ENCODE measurements around the gene SMIM1. TPM values are rescaled to one million over a fixed set of nuclear protein-coding genes. Genes with fewer than 3 reads are reported as not detected.

SMIM1 gene
- total RNA-seq, 1 donor from 2014 or later = 15.1 TPM

GRCh38 chr1:3778590-3779264 is 6.2 kb downstream of the SMIM1 start:
- Mint-ChIP-seq H3K4me3 (no peak overlapping the region), H3K27ac (no peak overlapping the region), H3K4me1 (ENCODE audit: unreplicated experiment) (peaks cover 8% of the 10 kb centered on the region), H3K36me3 (peaks cover 12% of the 10 kb centered on the region), H3K9me3 (no peaks in the 10 kb centered on the region), H3K27me3 (no peaks in the 10 kb centered on the region)
- TF ChIP-seq CTCF (conservative IDR thresholded peaks at IDR 0.05) = no peak
- no peak for DNase-seq (ENCODE audit: extremely low spot score, unreplicated experiment)

DNA sequence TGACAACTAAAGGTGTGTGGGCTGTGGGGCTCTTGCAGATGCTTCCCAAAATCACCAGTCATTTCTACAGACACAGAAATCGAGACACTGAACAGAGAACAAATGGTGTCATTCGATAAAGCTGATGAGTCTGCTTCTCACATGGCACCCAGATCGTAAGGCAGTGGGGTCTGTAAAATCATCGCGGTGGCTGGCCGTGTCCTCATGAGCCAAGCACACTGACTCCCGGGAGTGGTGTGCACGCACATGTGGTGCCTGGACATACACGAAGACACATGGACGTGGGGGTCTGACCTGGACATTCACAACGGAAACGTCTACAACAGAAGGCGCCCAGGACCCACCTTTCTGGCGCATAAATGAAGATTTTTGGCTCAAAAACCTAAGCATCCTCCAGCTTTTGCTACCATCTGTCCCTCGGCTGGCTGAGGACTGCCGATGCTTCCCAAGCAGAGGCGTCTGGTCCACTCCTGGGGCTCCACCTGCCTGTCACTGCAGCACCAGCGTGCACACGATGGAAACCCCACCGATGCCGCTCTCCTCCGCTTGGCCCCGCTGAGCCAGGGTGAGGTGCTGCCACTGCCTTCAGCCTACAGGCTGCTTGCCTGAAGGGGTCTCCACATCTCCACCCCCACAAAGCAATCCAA is 6.8 kb downstream of the SMIM1 start:
- H3K4me1 Mint-ChIP-seq (ENCODE audit: unreplicated experiment) = peaks cover 8% of the 10 kb centered on the region
- H3K27me3 Mint-ChIP-seq = no peaks in the 10 kb centered on the region
- peaks cover 16% of the 10 kb centered on the region for H3K36me3 Mint-ChIP-seq
- DNase-seq (ENCODE audit: extremely low spot score, unreplicated experiment) = no peak
- no peak overlapping the region for H3K4me3 Mint-ChIP-seq
- H3K9me3 Mint-ChIP-seq = no peaks in the 10 kb centered on the region
- H3K27ac Mint-ChIP-seq = no peak overlapping the region
- TF ChIP-seq CTCF (conservative IDR thresholded peaks at IDR 0.05) = no peak

DNA sequence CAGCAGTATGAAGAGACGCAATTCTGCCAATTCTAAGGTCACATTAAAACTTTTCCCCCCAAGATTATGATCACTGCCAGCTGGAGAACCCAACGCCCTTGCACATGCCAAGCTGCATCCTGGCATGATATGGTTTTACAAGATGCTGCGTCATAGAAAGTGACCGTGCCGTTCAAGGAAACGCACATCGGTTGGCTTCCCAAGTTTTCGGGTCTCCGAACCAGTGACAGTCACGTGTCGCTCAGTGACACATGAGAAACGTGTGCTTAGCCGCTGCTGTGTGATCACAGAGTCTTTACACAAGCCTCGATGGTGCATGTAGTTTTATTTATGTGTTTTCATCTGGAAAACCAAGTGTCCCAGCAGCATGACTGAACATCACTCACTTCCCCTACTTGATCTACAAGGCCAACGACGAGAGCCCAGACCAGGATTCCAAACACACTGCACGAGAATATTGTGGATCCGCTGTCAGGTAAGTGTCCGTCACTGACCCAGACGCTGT is 7.4 kb downstream of the SMIM1 start:
- DNase-seq (ENCODE audit: extremely low spot score, unreplicated experiment) = no peak
- no peak for TF ChIP-seq CTCF (conservative IDR thresholded peaks at IDR 0.05)
- no peak overlapping the region for H3K27ac Mint-ChIP-seq
- peaks cover 8% of the 10 kb centered on the region for H3K4me1 Mint-ChIP-seq (ENCODE audit: unreplicated experiment)
- H3K36me3 Mint-ChIP-seq = peaks cover 17% of the 10 kb centered on the region
- H3K27me3 Mint-ChIP-seq = no peaks in the 10 kb centered on the region
- H3K4me3 Mint-ChIP-seq = no peak overlapping the region
- H3K9me3 Mint-ChIP-seq = no peaks in the 10 kb centered on the region

DNA sequence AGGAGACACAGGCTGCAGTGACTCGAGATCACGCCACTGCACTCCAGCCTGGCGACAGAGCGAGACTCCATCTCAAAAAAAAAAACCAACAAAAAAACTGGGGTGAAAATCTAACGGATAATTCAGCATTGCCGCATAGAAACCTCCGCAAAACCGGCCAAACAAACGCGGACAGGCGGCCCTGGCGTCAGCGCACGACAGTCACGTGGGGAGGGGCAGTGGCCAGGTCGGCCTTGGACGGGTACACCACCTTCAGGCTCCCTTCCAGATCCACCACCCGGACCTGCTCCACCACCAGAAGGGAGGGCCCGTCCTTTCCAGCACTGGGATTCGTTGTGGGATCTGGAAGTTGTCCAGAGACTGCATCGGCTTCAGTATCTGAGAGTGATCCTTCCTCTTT is 8.4 kb downstream of the SMIM1 start:
- no peaks in the 10 kb centered on the region for H3K27me3 Mint-ChIP-seq
- no peak for TF ChIP-seq CTCF (conservative IDR thresholded peaks at IDR 0.05)
- no peak overlapping the region for H3K27ac Mint-ChIP-seq
- no peak for DNase-seq (ENCODE audit: extremely low spot score, unreplicated experiment)
- no peak overlapping the region for H3K4me3 Mint-ChIP-seq
- peaks cover under 1% of the 10 kb centered on the region for H3K4me1 Mint-ChIP-seq (ENCODE audit: unreplicated experiment)
- H3K36me3 Mint-ChIP-seq = peaks cover 20% of the 10 kb centered on the region
- no peaks in the 10 kb centered on the region for H3K9me3 Mint-ChIP-seq

- H3K27ac Mint-ChIP-seq = peak overlapping the region; percentile 39
- H3K4me1 Mint-ChIP-seq (ENCODE audit: unreplicated experiment) = no peaks in the 10 kb centered on the region
- TF ChIP-seq CTCF (conservative IDR thresholded peaks at IDR 0.05) = no peak
- no peaks in the 10 kb centered on the region for H3K9me3 Mint-ChIP-seq
- DNase-seq (ENCODE audit: extremely low spot score, unreplicated experiment) = no peak
- H3K4me3 Mint-ChIP-seq = no peak overlapping the region
- no peaks in the 10 kb centered on the region for H3K27me3 Mint-ChIP-seq
- H3K36me3 Mint-ChIP-seq = peaks cover 20% of the 10 kb centered on the region
Measured at GRCh38 chr1:3783651-3784474, 11.3 kb downstream of the SMIM1 start.

Measured in type B pancreatic cell (in vitro differentiated cells).